OCI-LY1 (cell line): ENCODE measurements around the gene TMEM229A.

ENCODE experiments used
- EZH2 ChIP-seq: fragments of 200-600 bp; sonication (generic), shearing (Covaris generic); IDR thresholded peaks from 2 replicates; pipeline ENCODE4 v1.8.0; 2017; ENCODE audit warnings: borderline replicate concordance, mixed run types, mild to moderate bottlenecking, antibody characterized with exemption, low read length, moderate library complexity, mixed read lengths
- TF ChIP-seq, protein P1 (sequence below): fragments of 200-600 bp; sonication (generic), shearing (Covaris generic); IDR thresholded peaks from 2 replicates; pipeline ENCODE4 v1.5.1; 2017; ENCODE audit warnings: mild to moderate bottlenecking, antibody characterized with exemption, low read length, moderate library complexity, mixed read lengths

DNA sequence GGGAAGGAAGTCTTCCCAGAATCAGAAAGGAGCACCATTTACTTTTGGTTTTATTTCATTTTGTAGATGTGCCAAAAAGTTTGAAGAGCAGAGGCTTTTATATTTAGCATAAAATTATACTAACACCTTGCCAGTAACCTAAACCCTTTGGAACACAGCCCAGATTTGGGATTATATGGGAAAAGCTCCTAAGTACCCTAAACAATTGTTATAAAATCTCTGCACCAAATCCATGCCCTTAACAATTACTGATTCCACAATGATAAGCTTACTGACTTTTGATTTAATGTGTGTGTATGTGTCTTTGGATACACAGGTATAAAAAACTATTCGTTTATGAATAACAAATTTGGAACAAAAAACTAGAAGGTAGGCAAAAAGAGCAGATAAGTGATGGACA is 39.0 kb upstream of the TMEM229A start:
- no peak for TF ChIP-seq EZH2
- TF ChIP-seq, protein P1, sequence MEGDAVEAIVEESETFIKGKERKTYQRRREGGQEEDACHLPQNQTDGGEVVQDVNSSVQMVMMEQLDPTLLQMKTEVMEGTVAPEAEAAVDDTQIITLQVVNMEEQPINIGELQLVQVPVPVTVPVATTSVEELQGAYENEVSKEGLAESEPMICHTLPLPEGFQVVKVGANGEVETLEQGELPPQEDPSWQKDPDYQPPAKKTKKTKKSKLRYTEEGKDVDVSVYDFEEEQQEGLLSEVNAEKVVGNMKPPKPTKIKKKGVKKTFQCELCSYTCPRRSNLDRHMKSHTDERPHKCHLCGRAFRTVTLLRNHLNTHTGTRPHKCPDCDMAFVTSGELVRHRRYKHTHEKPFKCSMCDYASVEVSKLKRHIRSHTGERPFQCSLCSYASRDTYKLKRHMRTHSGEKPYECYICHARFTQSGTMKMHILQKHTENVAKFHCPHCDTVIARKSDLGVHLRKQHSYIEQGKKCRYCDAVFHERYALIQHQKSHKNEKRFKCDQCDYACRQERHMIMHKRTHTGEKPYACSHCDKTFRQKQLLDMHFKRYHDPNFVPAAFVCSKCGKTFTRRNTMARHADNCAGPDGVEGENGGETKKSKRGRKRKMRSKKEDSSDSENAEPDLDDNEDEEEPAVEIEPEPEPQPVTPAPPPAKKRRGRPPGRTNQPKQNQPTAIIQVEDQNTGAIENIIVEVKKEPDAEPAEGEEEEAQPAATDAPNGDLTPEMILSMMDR: no peak
